Testis (tissue), 3 donors: ENCODE data around the gene SRPK3. TPM values are rescaled to one million over a fixed set of nuclear protein-coding genes. Genes with fewer than 3 reads are reported as not detected.

Experiments
- DNase-seq: peaks from one replicate; pipeline ENCODE4 v3.0.0-alpha.2; 2019
- H3K27ac ChIP-seq, 2 donors: fragments of 200-600 bp; sonication (generic); one replicate each; pipeline ENCODE4 v1.5.1; 2019
- H3K27me3 ChIP-seq: fragments of 200-600 bp; sonication (generic); one replicate; pipeline ENCODE4 v1.5.1; 2019
- H3K36me3 ChIP-seq: fragments of 200-600 bp; sonication (generic); one replicate; pipeline ENCODE4 v1.5.1; 2017; ENCODE audit warnings: low read depth; ENCODE audit errors: missing control alignments
- H3K4me1 ChIP-seq: fragments of 200-600 bp; sonication (generic); one replicate; pipeline ENCODE4 v1.5.1; 2019
- H3K4me3 ChIP-seq, 2 donors: fragments of 200-600 bp; sonication (generic); one replicate each; pipeline ENCODE4 v1.5.1; 2017 to 2019
- H3K9me3 ChIP-seq: fragments of 200-600 bp; sonication (generic); one replicate; pipeline ENCODE4 v1.5.1; 2017
- POLR2A ChIP-seq: fragments of 450-650 bp; IDR thresholded peaks from one replicate; pipeline ENCODE4 v1.6.1; 2017; ENCODE audit warnings: antibody characterized with exemption, mild to moderate bottlenecking, moderate library complexity
- WGBS, 2 donors: methylation state at CpG; one replicate each; pipeline ENCODE4 v1.1.5; 2018; 5-methylcytosine and 5-hydroxymethylcytosine counted together
- intact Hi-C: fragments of 100-400 bp; cut with DNase I; formaldehyde crosslinking; loops from one replicate; pipeline ENCODE4 v1.15.1; 2023; ENCODE audit warnings: low total_unique reads
- polyA plus RNA-seq: library from polyadenylated mRNA; stranded (reverse); fragments of 350-450 nt; fragmentation: Illumina TruSeq; extraction: RNeasy Lipid Tissue Mini Kit (QIAGEN cat#74804); gene quantifications from one replicate; pipeline ENCODE4 v1.2.3, GENCODE V29; 2014; ENCODE audit warnings: low read depth, low replicate concordance; ENCODE audit not compliant: insufficient read depth
- total RNA-seq, 2 donors: library from RNA; depleted of rRNA; stranded (reverse); fragments of >200 nt; gene quantifications; one replicate each; pipeline ENCODE4 v1.2.3, GENCODE V29; 2016
- TF ChIP-seq, protein P1 (sequence below), 3 experiments: fragments of 450-650 bp in 2 of 3; fragments of 200-600 bp in 1 of 3; sonication (generic) in 1 of 3; IDR thresholded peaks; one replicate each; pipeline ENCODE4 v1.5.1; 2016 to 2019; ENCODE audit warnings: antibody characterized with exemption in 3 of 3, mild to moderate bottlenecking in 2 of 3, moderate library complexity in 1 of 3

SRPK3 gene
- total and polyA plus RNA-seq, 3 donors from 2014 or later = 0.62 to 2.2 (median 1.3) TPM

DNA sequence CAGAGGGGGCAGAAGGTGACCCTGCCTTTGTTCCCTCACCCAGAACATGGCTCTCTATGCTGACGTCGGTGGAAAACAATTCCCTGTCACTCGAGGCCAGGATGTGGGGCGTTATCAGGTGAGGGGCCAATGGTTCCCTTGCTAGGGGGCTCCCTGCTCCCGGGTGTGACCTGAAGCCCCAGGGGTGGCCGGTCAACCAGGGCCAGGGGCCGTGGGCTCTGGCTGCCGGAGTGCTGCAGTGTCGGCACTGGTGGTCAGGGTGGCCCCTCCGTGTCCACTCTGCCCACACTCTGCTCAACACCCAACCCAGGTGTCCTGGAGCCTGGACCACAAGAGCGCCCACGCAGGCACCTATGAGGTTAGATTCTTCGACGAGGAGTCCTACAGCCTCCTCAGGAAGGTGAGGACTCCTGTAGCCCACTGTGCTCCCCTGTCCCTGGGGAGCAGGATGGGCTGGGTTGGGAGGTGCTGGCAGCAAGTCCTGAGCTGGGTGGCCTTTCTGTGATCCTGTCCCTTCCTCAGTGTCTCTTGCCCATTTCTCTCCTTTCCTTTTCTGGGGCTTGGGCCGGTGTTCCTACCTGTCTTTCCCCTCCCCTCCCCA, 16.7 kb downstream of the SRPK3 start:
- no peak for TF ChIP-seq POLR2A
- TF ChIP-seq, protein P1, sequence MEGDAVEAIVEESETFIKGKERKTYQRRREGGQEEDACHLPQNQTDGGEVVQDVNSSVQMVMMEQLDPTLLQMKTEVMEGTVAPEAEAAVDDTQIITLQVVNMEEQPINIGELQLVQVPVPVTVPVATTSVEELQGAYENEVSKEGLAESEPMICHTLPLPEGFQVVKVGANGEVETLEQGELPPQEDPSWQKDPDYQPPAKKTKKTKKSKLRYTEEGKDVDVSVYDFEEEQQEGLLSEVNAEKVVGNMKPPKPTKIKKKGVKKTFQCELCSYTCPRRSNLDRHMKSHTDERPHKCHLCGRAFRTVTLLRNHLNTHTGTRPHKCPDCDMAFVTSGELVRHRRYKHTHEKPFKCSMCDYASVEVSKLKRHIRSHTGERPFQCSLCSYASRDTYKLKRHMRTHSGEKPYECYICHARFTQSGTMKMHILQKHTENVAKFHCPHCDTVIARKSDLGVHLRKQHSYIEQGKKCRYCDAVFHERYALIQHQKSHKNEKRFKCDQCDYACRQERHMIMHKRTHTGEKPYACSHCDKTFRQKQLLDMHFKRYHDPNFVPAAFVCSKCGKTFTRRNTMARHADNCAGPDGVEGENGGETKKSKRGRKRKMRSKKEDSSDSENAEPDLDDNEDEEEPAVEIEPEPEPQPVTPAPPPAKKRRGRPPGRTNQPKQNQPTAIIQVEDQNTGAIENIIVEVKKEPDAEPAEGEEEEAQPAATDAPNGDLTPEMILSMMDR (IDR thresholded peaks at IDR 0.05) = no peak
- H3K36me3 ChIP-seq = no peaks in the 10 kb centered on the region
- DNase-seq = no peak
- H3K4me3 ChIP-seq = no peak overlapping the region
- 89 to 97% methylated on average over 5 to 13 of the region's 15 CpGs for WGBS, 2 donors
- no peaks in the 10 kb centered on the region for H3K27me3 ChIP-seq
- H3K9me3 ChIP-seq = no peaks in the 10 kb centered on the region
- no peaks in the 10 kb centered on the region for H3K4me1 ChIP-seq
- intact Hi-C loops = loop anchor here (10.0 kb wide), 1 partner anchor 73 kb away; the partner anchor contains the start of genes ABCD1 and BCAP31
- H3K27ac ChIP-seq = no peak overlapping the region

DNA sequence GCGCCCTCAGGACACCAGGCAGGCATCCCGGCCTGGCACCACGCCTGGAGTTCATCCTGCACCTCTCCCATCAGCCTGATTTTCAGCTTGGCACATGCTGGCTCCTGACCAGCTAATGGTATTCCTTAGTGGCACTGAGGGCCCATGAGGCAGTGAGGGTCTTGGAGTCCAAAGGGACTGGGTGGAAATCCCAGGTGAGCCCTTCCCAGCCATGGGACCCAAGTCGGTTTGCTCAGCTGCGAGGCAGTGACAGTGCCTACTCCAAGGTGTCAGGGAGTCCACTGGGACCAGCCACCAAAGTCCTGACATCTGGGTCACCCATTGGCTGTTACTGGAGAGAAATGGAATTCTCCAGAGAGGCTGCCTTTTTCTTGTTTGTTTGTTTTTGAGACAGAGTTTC, 18.5 kb downstream of the SRPK3 start:
- Histone ChIP-seq H3K9me3 (no peaks in the 10 kb centered on the region), H3K27ac (no peak overlapping the region), H3K4me3 (no peak overlapping the region), H3K27me3 (no peaks in the 10 kb centered on the region), H3K4me1 (no peaks in the 10 kb centered on the region), H3K36me3 (no peaks in the 10 kb centered on the region)
- intact Hi-C loops = loop anchor here (10.0 kb wide), 1 partner anchor 75 kb away; the partner anchor contains the start of genes ABCD1 and BCAP31
- TF ChIP-seq, protein P1 (IDR thresholded peaks at IDR 0.05) = no peak
- TF ChIP-seq POLR2A = no peak
- DNase-seq = no peak
- WGBS, 2 donors = 89% methylated on average over 5 of the region's 5 CpGs; no CpG with 5 or more reads in 1 of the 2 donors

DNA sequence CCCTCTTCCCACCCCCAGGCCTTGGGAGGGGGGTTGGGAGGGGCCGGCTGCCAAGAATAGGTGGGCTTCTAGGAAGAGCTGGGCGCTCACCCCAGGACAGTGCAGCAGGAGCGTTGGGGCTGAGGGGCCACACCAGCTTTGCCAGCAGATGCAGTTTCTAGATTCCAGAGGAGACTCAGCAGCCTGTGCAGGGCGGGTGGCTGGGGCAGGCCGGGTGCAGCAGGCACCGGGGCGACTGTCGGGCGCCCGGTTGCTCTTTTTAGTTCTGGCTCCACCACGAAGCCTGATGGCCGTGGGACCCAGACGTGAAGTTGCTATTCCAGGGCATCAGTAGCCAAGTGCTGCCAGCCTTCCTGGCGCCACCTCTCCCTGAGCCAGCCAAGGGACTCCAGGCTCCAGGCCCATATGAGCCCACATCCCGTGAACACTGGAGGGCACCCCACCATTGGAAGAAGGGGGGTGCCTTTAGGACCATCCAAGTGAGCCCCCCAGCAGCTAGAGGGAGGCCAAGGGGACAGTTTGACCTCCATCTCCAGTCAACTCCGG, 19.4 kb downstream of the SRPK3 start:
- no peak overlapping the region for H3K27ac ChIP-seq
- H3K4me1 ChIP-seq = no peaks in the 10 kb centered on the region
- no peaks in the 10 kb centered on the region for H3K36me3 ChIP-seq
- intact Hi-C loops = no loop called here
- no peak for TF ChIP-seq POLR2A
- no peak overlapping the region for H3K4me3 ChIP-seq
- 88 to 94% methylated on average over 3 to 10 of the region's 16 CpGs for WGBS, 2 donors
- H3K9me3 ChIP-seq = no peaks in the 10 kb centered on the region
- H3K27me3 ChIP-seq = no peaks in the 10 kb centered on the region
- DNase-seq = no peak

DNA sequence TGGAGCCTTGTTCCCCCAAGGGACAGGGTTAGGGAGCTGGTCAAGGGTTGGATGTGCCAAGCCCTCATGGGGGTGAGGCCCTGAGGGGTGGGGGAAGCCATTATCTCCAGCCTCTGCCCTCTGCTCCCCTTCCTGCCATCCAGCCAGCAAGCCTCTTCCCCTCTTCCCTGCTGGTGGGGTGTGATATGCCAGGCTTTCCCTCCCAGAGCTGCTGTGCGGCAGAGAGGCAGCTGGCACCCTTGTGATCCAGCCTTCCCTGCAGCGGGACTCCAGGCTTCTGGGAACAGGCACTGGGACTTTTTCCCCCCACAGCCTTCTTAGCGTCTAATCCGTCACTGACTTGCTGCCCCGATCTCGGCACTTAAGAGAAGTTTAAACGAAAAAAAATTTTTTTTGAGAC, 19.9 kb downstream of the SRPK3 start:
- H3K27ac ChIP-seq = no peak overlapping the region
- no peaks in the 10 kb centered on the region for H3K27me3 ChIP-seq
- H3K9me3 ChIP-seq = no peaks in the 10 kb centered on the region
- H3K4me3 ChIP-seq = no peak overlapping the region
- intact Hi-C loops = no loop called here
- no peak for TF ChIP-seq POLR2A
- TF ChIP-seq, protein P1 (IDR thresholded peaks at IDR 0.05) = no peak
- H3K4me1 ChIP-seq = no peaks in the 10 kb centered on the region
- no peak for DNase-seq
- no peaks in the 10 kb centered on the region for H3K36me3 ChIP-seq
- 90 to 93% methylated on average over 6 to 7 of the region's 7 CpGs for WGBS, 2 donors

DNA sequence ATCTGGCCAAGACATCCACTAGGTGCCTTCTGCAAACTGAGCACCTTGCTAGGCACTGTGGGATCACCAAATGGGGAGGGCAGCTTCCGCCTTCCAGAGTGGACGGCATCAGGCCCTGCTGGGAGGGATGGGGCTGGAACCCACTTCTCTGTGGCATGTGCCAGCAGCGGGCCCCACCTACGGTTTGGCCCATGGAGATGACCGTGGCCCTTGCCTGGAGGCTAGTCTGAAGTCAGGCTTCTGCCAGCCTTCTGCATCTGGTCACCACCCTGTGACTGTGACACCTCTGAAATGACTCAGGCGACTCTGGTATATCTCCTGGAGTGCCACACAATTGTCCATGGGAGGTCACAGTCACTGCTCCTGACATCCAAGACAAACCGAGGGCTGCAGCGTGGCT, 20.8 kb downstream of the SRPK3 start:
- H3K27me3 ChIP-seq = no peaks in the 10 kb centered on the region
- H3K4me3 ChIP-seq = no peak overlapping the region
- intact Hi-C loops = no loop called here
- H3K36me3 ChIP-seq = no peaks in the 10 kb centered on the region
- no peak for DNase-seq
- no peaks in the 10 kb centered on the region for H3K9me3 ChIP-seq
- H3K4me1 ChIP-seq = no peaks in the 10 kb centered on the region
- no peak overlapping the region for H3K27ac ChIP-seq
- TF ChIP-seq POLR2A = no peak
- TF ChIP-seq, protein P1 (IDR thresholded peaks at IDR 0.05) = no peak
- 97 to 100% methylated on average over 1 to 8 of the region's 8 CpGs for WGBS, 2 donors
